ENCODE results near the gene TSEN15. TPM values are rescaled to one million over a fixed set of nuclear protein-coding genes. Genes with fewer than 3 reads are reported as not detected.
"Not testable (repeated sequence)": the region's sequence is repeated elsewhere in the genome, so short reads cannot be mapped to it uniquely, and the experiment has no call there.

Gene TSEN15
- total RNA-seq, 1 donor from 2014 or later = 25.6 TPM

- DNase-seq (ENCODE audit: low spot score) = no peak
- intact Hi-C loops (cut with DNase I) = no loop called here
Observed at GRCh38 chr1:184082541-184083415, 31.2 kb downstream of the TSEN15 start.

- intact Hi-C loops (cut with DNase I) = no loop called here
- DNase-seq (ENCODE audit: low spot score) = no peak
Observed at GRCh38 chr1:184085667-184086066, 34.1 kb downstream of the TSEN15 start.

- intact Hi-C loops (cut with DNase I) = no loop called here
- DNase-seq (ENCODE audit: low spot score) = no peak
Observed at GRCh38 chr1:184088037-184088436, 36.5 kb downstream of the TSEN15 start.

- intact Hi-C loops (cut with DNase I) = no loop called here
- DNase-seq (ENCODE audit: low spot score) = no peak
Observed at GRCh38 chr1:184093071-184093470, 41.5 kb downstream of the TSEN15 start.

- intact Hi-C loops (cut with DNase I) = no loop called here
- DNase-seq (ENCODE audit: low spot score) = no peak
Observed at GRCh38 chr1:184096005-184096404, 44.5 kb downstream of the TSEN15 start.

GRCh38 chr1:184096580-184096979, 45.0 kb downstream of the TSEN15 start:
- DNase-seq (ENCODE audit: low spot score); intact Hi-C loops (cut with DNase I): not testable (repeated sequence)

- intact Hi-C loops (cut with DNase I) = no loop called here
- DNase-seq (ENCODE audit: low spot score) = no peak
Observed at GRCh38 chr1:184101141-184101540, 49.6 kb downstream of the TSEN15 start.

GRCh38 chr1:184101571-184101970, 50.0 kb downstream of the TSEN15 start:
- intact Hi-C loops (cut with DNase I) = no loop called here

GRCh38 chr1:184110272-184111204, 59.0 kb downstream of the TSEN15 start:
- no peak for DNase-seq (ENCODE audit: low spot score)
- intact Hi-C loops (cut with DNase I) = no loop called here

More at GRCh38 chr1:184101571-184101970, 50.0 kb downstream of the TSEN15 start:
- no peak for DNase-seq (ENCODE audit: low spot score)

- intact Hi-C loops (cut with DNase I) = no loop called here
- DNase-seq (ENCODE audit: low spot score) = no peak
Observed at GRCh38 chr1:184112176-184112948, 60.8 kb downstream of the TSEN15 start.

GRCh38 chr1:184113251-184113650, 61.7 kb downstream of the TSEN15 start:
- DNase-seq (ENCODE audit: low spot score) = no peak
- intact Hi-C loops (cut with DNase I) = no loop called here

GRCh38 chr1:184114818-184115398, 63.4 kb downstream of the TSEN15 start:
- no peak for DNase-seq (ENCODE audit: low spot score)
- intact Hi-C loops (cut with DNase I) = no loop called here

GRCh38 chr1:184116287-184116686, 64.8 kb downstream of the TSEN15 start:
- intact Hi-C loops (cut with DNase I) = no loop called here

GRCh38 chr1:184118046-184118445, 66.5 kb downstream of the TSEN15 start:
- intact Hi-C loops (cut with DNase I) = no loop called here
- no peak for DNase-seq (ENCODE audit: low spot score)

More at GRCh38 chr1:184116287-184116686, 64.8 kb downstream of the TSEN15 start:
- DNase-seq (ENCODE audit: low spot score) = no peak

Other genes starting within 250 kb of the TSEN15 start
- 19.6 TPM for gene RGL1, start 246.6 kb upstream of the TSEN15 start, total RNA-seq
- 7.5 TPM for gene COLGALT2, start 14.0 kb upstream of the TSEN15 start, total RNA-seq